HG03108 (cell line): Measurements from ENCODE around the gene CLCN5.

ENCODE experiments used
- ATAC-seq: cut with Tn5 transposase; IDR thresholded peaks from one replicate; pipeline ENCODE4 v1.9.1; 2021; ENCODE audit warnings: moderate library complexity; ENCODE audit not compliant: unreplicated experiment

CLCN5 gene

DNA sequence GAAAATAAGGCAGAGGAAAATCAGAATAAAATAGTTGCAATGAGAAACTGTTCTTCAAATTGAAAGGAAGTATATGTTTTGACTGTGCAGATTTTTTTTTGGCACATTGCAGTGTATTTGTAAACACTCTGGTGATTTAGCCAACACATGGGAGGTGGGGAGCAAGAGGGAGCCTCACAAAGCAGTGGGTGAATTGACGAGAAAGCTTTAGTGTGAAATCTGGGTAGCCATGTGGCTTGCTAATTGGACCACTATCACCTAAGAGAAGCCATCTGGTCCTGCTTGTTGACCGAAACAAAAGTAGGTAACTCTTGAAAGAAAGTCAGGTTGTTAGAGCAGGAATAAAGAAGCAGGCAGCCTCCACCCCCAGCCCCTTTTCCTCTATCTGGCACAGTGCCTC, 10.4 kb downstream of the CLCN5 start:
- ATAC-seq, result no peak

DNA sequence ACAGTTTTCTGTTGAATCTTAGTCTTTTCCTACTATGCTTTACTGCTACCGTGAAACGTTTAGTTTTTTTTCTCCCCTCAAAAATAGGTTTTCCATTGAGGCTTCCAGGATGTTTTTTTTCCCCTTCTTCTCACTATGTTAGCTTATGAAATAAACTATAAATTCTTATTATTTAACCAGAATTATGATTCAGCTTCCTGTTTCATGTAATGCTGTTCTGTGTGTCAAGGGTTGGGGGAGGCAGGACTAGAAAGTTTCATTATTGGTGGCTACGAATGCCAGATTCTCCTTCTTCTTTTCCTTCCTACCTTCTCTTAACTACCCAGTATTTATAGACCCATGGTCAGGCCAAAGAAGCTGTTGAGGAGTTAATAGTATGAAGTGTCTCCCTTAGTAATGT, 11.8 kb downstream of the CLCN5 start:
- no peak for ATAC-seq

DNA sequence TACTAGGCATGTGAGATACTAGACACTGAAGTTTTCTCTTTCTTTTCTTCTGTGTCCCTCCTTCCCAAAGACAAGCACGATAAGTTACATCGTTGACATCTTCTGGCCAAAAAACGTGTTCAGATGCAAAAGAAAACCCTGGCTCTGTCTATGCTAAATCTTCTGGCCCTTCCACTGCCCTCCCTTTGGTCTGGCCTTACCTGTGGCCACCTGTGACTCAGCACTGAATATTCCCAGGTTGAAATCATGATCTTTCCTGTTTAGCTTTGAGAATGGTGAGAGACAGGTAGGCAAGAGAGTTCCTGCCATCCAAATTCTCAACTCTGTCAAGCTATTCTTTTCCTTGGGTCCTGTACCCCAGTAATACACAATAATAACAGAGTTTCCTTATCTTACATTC, 12.3 kb downstream of the CLCN5 start:
- ATAC-seq, result no peak

DNA sequence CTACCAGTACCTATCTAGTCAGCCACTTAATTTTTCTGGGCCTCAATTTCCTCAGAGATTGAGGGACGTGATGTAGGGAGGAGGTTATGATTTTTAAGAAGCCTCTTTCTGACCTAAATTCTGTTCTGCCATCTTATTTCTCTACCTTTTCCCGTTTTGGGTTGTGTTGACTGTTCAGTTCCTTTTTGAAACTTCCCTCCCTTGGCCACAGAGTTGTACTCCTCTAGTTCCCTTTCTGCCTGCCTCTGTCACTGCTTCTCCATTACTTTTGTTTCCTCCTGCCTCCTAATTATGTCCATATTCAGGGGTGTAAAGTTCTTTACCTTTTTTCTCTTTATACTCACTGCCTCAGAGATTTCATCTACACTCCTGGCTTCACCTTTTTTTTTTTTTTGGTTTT, 25.4 kb downstream of the CLCN5 start:
- no peak for ATAC-seq

DNA sequence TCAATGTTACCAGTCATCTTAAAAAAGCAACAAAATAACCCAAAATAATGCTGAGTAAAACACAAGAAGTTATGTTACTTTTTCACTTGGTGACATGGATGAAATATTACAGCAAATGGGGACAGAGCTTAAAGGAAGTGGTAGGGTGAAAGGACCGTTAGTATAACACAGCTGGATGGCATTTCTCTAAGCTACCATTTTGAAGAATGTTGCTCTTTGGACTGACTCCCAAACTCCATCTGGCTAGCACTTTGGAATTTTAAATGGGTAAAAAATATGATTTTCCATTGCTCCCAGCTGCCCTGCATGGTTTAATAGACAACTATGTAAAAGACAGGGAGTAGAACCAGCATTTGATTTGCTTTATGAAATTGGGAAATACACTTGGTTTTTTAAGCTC, 27.6 kb downstream of the CLCN5 start:
- no peak for ATAC-seq

DNA sequence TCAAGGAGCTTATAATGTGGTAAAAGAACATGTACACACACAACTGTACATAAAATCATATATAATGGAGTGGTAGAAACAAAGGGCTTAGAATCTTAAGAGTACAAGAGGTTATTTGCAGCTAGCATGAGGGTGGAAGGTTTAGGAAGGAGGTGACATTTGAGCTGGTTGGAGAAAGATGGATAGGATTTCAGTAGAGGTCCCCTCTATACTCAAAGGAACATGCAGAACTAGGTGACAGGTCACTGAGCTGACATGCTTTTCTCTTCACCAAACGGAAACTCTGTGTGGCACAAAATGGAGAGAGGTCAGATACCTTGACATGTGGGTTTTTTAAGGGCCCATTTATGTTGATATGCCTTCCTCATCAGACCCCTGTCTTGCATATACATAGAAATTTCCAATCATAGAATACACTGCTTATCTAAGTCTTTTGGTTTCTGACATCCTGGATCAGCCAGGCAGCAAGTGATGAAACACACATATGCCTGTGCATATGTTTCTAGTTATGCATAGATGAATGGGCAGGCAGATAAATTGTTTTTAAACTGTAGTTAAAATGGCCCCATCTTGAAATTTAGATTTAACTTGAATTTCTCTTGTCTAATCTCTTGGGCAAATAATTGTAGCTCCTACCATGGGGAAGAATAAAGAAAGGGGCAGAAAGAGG, 29.3 kb downstream of the CLCN5 start:
- no peak for ATAC-seq

DNA sequence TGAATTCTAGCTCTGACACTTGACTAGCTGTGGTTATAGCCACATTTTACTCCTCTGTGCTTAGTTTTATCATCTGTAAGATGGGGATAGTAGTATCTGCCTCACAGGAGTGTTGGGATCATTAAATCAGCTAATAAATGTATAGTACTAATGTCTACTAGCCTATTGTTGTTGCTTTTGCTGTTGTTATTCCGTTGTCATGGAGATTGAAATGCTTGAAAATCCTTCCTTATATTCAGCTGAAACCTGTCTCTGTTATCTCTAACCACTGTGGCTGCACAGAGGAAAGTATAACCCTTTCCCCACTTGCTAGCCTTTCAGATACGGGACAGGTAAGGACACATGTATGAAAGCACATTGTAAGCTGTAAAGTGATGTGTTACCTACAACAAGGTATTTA, 33.9 kb downstream of the CLCN5 start:
- ATAC-seq, result no peak

DNA sequence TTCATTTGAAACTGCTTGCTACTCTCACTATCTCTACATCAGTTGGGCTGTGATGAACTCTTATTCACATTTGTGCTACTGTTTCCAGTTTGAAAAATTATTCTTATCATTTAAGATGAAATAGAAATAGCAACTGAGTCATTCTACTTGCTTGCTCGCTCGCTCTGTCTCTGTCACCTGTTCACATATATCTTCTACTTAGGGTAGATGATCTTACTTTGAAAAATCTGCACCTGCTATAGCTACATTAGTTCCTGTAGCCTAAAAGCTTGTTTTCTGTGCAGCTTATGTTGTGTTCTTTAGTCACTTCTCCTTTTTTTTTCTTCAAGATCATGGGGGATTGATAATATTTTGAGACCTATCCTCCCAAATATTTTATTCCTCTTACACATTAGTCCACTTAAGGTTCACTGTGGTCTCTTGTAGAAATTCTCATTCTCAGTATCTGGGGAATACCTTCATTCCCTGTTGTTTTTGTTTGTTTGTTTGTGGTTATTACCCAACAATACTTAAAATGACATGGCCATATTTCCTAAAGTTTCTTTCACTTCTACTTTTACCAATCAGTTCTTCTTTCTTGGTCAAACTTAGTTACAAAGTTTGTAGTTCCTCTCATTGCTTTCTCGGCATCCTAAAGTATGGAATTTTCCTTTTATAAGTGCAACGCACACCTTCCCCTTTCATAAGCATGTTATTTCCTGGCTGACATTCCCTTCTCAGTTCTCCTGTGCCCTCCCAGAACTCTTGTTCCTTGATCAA, 36.5 kb downstream of the CLCN5 start:
- no peak for ATAC-seq

DNA sequence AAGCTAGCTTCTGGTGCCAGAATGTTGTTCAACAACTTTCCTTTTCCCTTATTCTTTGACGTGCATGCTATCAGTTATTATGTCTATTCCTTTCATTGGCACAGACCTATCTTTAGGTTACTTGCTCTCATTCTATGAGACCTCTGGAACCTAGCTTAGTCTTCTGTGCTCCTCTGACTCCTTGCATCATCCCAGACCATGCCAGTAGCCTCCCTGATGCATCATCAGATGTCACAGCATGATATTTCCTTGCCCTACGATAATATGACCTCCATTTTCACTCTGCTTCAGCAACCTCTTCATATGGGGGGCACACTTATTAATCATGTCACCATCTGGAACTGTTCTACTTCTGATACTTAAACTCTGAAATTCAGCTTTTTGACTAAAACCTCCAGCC, 37.2 kb downstream of the CLCN5 start:
- no peak for ATAC-seq

DNA sequence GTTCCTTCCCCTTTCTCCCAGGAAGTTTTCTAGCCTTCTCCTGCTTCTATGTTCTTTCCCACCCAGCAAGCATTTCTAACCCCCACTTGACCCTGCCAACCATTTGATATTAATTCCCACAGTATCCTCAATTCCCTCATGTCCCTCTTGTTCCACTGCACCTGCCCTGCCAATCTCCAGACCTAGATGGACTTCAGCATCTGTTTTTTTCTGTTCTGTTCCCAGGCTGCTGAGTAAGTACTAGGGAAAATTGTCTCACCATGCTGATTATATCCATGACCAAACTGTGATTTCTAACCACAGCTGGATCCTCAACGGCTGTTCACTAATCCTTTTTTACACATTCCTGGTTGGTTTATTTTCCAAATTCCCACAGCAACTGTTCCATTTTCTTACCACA, 37.7 kb downstream of the CLCN5 start:
- no peak for ATAC-seq

DNA sequence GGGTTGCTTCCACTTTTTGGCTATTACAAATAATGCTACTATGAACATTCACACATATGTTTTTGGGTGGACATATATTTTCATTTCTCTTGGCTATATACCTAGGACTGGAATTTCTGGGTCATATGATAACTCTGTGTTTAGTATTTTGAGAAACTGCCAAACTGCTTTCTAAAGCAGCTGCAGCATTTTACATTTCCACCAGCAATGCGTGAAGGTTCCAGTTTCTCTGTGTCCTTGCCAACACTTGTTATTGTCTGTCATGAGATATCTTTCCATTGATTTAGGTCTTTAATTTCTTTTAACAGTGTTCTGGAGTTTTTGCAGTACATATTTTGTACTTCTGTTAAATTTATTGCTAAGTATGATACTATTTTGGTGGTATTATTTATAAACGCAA, 48.3 kb downstream of the CLCN5 start:
- no peak for ATAC-seq

DNA sequence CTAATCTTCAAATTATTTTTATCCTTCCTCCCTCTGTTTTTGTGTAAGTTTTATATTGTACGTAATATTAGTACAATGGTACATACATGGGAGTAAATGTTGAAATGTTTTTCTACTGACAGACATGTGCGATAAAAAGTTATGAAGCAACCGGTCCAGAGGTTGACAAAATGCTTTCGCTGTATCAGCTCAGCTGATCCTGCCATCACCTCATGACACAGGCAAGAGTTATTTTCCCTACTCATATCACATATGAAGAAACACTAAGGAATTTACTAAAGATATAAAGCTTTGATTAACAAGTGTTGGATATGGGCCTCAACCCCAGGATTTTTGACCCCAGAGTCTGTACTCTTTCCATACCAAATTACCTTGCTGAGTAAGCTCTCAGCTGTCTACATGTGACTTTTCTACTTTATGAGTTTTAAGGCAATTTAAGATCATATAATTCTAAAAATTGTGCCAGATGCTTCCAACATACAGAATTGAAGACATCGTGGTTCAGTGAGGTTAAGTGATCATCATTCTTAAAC, 50.0 kb downstream of the CLCN5 start:
- no peak for ATAC-seq

DNA sequence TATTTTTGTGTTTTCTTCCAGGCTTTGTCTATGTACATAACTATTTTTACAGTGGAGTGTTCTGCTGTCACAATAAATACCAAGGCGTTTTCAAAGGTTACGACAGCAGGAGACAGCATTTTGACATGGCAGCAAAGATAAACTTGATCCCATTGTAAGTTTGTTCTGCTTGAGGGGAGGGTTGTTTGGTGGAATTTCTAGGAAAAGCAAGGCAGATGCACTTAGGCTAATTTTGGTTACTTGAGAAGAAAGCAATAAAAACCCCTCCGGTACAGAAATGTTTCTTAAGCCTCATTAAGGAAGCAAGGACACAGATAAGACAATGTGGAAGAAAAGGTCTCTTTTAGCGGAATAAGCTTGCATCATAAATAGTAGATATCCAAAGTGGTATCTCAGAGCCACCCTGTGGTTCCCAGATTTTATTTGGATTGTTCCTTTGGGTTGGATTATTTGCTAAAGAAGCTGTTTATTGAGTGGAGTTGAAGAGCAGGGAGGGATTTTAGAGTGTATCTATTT, 54.3 kb downstream of the CLCN5 start:
- no peak for ATAC-seq

DNA sequence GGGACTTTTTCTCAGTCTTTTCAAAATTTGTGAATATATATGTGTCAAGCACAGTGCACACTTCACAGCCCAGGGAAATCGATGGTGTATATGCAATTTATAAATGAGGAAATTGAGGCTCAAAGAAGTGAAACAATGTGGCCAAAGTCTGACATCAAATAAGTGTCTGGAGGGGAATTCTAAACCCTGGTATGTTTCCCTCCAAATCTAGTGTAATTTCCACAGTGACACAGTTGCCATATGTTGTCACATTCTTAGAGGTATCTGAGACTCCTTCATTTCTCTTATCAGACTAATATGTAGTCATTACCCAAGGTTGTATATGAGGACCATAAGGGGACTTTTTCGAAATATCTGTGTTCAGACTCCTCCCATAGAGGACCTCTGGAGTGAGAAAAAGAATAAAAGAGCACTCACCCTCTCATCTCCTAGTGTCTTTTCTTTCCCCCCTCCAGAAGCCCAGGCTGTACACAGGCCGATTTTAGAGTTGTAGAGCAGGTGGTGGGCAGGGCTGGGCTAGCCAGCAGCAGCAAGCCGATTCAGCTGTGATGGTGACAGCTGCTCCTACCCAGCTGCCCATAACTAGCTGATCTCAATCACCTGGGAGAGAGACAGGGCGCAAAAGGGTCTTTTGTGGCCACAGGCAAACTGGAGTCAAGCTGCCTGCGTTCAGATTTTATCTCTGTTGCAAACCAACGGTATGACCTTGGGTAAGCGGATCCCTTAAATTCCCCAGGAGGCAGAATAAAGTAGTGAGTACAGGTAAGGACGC, 55.1 kb downstream of the CLCN5 start:
- no peak for ATAC-seq

DNA sequence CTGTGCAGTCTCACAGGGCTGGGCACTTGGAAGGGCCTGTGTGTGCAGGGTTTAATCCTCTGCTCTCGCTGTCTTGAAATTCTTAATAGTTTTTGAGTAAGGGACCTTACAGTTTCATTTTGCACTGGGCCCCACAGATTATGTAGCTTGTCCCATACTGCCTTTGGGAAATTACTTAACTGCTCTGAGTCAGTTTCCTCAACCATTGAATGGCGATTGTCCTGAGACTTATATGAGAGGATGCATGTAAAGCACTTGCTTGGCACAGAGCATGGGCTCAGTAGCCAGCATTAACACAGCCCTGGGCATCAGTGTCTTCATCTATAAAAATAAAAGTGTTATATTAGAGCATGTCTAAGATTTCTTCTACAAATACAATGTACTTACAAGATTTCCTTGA, 55.8 kb downstream of the CLCN5 start:
- no peak for ATAC-seq

DNA sequence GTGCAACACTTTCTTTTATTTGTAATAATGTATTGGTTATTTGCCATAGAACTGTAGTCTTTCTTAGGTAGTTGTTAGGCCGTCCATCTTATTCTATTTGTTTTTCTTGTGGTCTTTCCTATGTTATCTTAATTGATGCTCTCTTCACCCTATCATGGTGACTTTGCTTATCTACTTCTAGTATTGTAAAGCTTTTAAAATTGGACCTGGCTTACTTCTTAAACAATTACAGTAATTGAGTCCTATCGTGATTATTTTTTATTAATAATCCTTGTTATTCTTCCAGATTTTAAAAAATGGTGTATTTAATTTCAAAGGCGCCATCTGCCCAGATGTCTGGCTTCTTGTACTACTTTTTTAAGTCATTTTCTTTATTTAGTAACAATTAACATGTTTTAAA, 63.7 kb downstream of the CLCN5 start:
- no peak for ATAC-seq

DNA sequence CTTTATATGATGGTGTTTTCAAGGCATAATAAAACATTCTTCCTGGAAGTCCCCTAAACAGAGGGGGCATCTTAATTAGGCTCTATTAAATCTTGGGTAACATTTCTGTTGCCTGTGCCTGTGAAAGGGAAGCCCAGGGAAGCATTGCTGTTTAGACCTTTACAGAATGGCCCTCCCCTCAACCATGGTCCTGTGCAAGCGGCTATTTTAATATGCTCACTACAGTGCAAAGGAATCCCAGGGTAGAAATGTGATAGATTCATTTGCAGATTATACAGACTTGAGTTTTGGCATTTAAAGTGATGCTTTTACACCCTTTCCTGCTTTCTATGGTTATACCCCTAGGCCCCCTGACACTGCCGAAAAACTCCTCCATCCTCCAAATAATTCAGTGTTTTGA, 65.3 kb downstream of the CLCN5 start:
- ATAC-seq, result no peak

DNA sequence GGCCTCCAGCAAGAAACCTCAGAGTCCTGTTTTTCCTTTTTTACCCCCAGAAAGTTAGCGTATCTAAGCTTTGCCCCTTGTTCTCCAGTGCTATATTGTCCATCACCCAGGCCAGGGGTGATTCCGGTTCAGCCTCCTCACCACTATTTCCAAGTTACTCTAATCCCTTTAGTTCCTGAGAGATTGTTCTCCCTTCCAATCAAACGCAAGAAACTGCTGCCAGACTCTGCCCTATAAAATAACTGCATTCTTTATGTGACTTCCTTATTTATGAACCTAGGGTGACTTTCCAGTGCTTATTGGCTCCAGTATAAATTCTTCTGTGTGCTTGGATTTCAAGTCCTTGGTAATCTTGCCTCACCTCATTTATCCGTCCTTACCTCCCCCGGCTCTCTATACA, 65.7 kb downstream of the CLCN5 start:
- no peak for ATAC-seq

DNA sequence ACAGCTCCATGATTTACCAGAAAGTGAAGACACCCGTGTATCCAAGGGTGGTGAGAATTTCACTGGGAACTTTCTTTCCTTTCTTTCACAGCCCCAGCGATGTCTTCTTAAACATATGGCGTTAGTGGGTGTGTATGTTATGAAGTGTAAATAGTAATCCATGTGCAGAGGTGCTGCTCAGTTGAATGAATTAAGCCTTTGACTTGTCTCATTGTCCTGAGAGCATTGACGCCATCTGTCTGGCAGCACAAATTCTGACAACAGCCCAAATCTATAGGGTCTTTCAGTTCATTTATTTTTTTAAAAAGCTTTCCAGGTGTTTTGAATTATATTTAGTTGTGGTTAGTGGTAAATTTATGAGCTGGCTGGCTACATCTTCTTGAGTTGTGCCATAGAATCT, 69.4 kb downstream of the CLCN5 start:
- ATAC-seq, result no peak

DNA sequence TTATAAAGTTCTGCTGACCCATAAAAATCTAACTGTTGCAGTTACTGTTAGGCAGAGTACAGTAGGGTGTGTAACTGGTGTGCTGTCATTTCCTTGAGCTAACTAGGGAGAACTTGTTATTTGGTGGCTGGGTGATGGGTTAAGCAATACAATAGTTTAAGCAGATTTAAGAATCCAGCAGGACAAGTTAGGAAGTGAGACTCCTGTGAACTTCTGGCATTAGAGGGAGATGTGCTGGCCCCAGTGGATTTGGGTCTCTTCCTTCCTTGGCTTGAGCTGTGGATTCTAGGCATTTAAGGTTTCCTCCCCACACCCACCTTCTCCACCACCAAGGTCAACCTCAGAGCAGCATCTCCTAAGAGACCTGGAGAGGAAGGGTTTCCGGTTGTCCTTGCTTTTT, 70.5 kb downstream of the CLCN5 start:
- ATAC-seq, result no peak

DNA sequence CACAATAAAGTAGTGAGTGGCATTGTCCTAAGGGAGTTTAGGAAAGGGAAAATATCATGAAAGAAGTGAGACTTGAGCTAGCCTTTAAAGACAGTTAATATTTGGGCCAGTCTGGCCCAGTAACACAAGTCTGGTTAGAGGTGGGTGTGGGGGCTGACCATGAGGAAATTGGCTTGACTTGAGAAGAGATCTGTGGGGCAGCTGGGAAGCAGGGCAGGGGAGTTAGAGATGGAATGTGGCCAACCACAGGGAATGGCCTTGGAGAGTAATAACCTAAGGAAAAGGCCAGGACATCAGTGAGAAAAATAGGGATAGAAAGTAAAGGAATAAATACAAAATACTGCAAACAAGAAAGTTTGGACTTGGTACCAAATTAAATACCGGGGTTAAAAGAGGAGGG, 71.3 kb downstream of the CLCN5 start:
- no peak for ATAC-seq
